A549 (cell line): ENCODE results near the gene SCN2B. TPM values are rescaled to one million over a fixed set of nuclear protein-coding genes. Genes with fewer than 3 reads are reported as not detected.

Experiments
- ATAC-seq, 2 experiments: fragments of 200-7000 bp in 1 of 2; fragments of >200 bp in 1 of 2; cut with Nextera tagmentation in 1 of 2; cut with Tn5 transposase in 1 of 2; 3 replicates each; pipeline versions ENCODE4 v1.8.0 to v1.9.1; 2018 to 2020; ENCODE audit warnings: mild to moderate bottlenecking in 1 of 2, moderate library complexity in 1 of 2
- CTCF ChIA-PET: fragments of 300-600 bp; sonication (Branson Sonifier 250); formaldehyde crosslinking; extraction: SDS; loops from one replicate; lab custom pipeline; 2021; ENCODE audit warnings: antibody characterized with exemption, inconsistent platforms; lab: Yijun Ruan, JAX
- POLR2A ChIA-PET: fragments of 350-600 bp; formaldehyde crosslinking; extraction: SDS; loops from one replicate; lab custom pipeline; 2021; ENCODE audit warnings: antibody characterized with exemption, inconsistent platforms; lab: Yijun Ruan, JAX
- DNase-seq, 2 experiments: peaks; one replicate each; pipeline versions ENCODE4 v3.0.0 to v3.0.0-alpha.2; 2011 to 2016; ENCODE audit warnings: low read depth in 1 of 2, low spot score in 1 of 2
- FAIRE-seq: peaks from 2 replicates; lab custom pipeline; 2011; peaks lifted over from hg19 to GRCh38; lab: Jason Lieb, UNC
- H3K27ac ChIP-seq, 2 experiments: fragments of >200 bp; sonication (Bioruptor Twin); formaldehyde crosslinking; 3 replicates each; pipeline ENCODE4 v1.5.1; 2016 to 2017
- H3K4me1 ChIP-seq: fragments of >200 bp; sonication (Bioruptor Twin); formaldehyde crosslinking; 3 replicates; pipeline ENCODE4 v1.6.1; 2016
- H3K4me2 ChIP-seq: fragments of >200 bp; sonication (Bioruptor Twin); formaldehyde crosslinking; 3 replicates; pipeline ENCODE4 v1.6.1; 2016
- H3K4me3 ChIP-seq: fragments of >200 bp; sonication (Bioruptor Twin); formaldehyde crosslinking; 3 replicates; pipeline ENCODE4 v1.5.1; 2016
- H3K9me3 ChIP-seq: fragments of >200 bp; sonication (Bioruptor Twin); formaldehyde crosslinking; 3 replicates; pipeline ENCODE4 v1.6.1; 2016
- CHD4 ChIP-seq: fragments of 200-600 bp; sonication (generic); IDR thresholded peaks from 2 replicates; pipeline ENCODE4 v1.6.1; 2016; ENCODE audit warnings: antibody characterized with exemption, mild to moderate bottlenecking, borderline replicate concordance
- FOSB ChIP-seq: fragments of 250-450 bp; sonication (Bioruptor Pico); IDR thresholded peaks from 2 replicates; pipeline ENCODE4 v1.5.0; 2020; ENCODE audit warnings: mild to moderate bottlenecking, moderate library complexity
- FOXS1 ChIP-seq: fragments of 250-450 bp; sonication (Bioruptor Pico); IDR thresholded peaks from 2 replicates; pipeline ENCODE4 v1.5.0; 2020; ENCODE audit warnings: mild to moderate bottlenecking, moderate library complexity
- JUN ChIP-seq, 2 experiments: fragments of >200 bp; sonication (Bioruptor Twin); formaldehyde crosslinking; IDR thresholded peaks; 2 replicates in 1 of 2; 3 replicates in 1 of 2; pipeline ENCODE4 v1.6.1; 2016 to 2017
- KDM5A ChIP-seq: fragments of 200-600 bp; sonication (generic); IDR thresholded peaks from 2 replicates; pipeline ENCODE4 v1.6.1; 2016; ENCODE audit warnings: antibody characterized with exemption, mild to moderate bottlenecking
- MAX ChIP-seq: IDR thresholded peaks from 2 replicates; pipeline ENCODE4 v1.6.1; 2012
- PBX3 ChIP-seq: IDR thresholded peaks from 2 replicates; pipeline ENCODE4 v1.6.1; 2012
- PHF8 ChIP-seq: fragments of 200-600 bp; sonication (generic); IDR thresholded peaks from 2 replicates; pipeline ENCODE4 v1.6.1; 2016; ENCODE audit warnings: low read depth, mild to moderate bottlenecking, antibody characterized with exemption, moderate library complexity, borderline replicate concordance
- POLR2A ChIP-seq: IDR thresholded peaks from 2 replicates; pipeline ENCODE4 v1.6.1; 2012; ENCODE audit warnings: mild to moderate bottlenecking, low read length
- RNF2 ChIP-seq: fragments of 200-600 bp; sonication (generic); IDR thresholded peaks from 2 replicates; pipeline ENCODE4 v1.6.1; 2016; ENCODE audit warnings: low read depth, mild to moderate bottlenecking, antibody characterized with exemption, moderate library complexity, borderline replicate concordance
- WGBS: methylation state at CpG from one replicate; pipeline ENCODE4 v1.1.6; 2017; ENCODE audit errors: missing lambda C conversion rate; 5-methylcytosine and 5-hydroxymethylcytosine counted together
- polyA plus RNA-seq, 4 experiments: library from polyadenylated mRNA; depleted of rRNA in 3 of 4; stranded (reverse); fragments of >200 nt; fragmentation: RNase III in 1 of 4; extraction: RNeasy Plus Mini Kit Qiagen cat#74134 plus additional on column Dnase treatment in 1 of 4; gene quantifications; 2 replicates in 3 of 4; 3 replicates in 1 of 4; pipeline ENCODE4 v1.2.3, GENCODE V29; 2011 to 2017
- TF ChIP-seq, protein P1 (sequence below): fragments of 200-600 bp; sonication (generic); IDR thresholded peaks from 2 replicates; pipeline ENCODE4 v1.6.1; 2016; ENCODE audit warnings: antibody characterized with exemption, mild to moderate bottlenecking, moderate library complexity
- TF ChIP-seq, protein P2 (sequence below): fragments of 250-450 bp; sonication (Bioruptor Pico); IDR thresholded peaks from 2 replicates; pipeline ENCODE4 v1.5.0; 2020; ENCODE audit warnings: low read depth, mild to moderate bottlenecking, moderate library complexity
- TF ChIP-seq, protein P3 (sequence below): fragments of 250-450 bp; sonication (Bioruptor Pico); IDR thresholded peaks from 2 replicates; pipeline ENCODE4 v1.5.0; 2021; ENCODE audit warnings: mild to moderate bottlenecking, moderate library complexity, borderline replicate concordance

Gene SCN2B
- polyA plus RNA-seq, 2 of the 4 experiments (the other 2 are of a cell fraction), result not detected

DNA sequence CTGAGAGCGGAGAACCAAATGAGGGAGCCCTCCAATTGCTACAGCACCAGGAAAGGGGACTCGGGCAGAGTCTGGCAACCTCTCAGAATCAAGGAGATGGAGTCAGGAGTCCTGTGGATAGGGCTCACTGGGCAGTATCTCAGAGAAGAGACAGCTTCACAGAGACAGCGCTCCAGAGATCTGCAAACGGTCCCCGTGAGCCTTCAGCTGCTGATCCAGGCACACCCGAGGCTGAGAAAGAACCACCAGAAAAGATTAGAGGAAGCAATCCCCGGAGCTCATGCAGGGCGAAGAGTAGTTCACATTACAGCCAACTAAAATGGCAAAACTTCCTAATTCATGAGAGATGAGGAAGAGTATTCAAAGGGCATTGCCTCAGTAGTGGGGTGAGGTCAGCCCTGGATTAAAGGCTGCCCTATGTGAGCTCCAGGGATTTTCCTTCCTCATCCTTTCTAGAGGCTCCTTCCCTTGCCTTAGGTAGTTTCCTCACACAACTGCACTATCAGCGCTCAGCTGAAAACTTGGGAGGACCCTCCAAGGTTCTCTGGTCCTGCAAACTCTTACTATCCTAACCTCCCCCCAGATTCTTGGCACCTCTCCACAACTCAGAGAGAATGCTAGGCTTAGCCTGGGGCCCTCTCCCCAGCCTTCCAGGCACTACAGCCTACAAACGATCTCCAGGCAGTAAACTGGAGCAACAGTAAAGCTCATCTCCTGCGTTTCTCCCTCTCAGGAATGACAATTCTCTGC is 47.5 kb downstream of the SCN2B start:
- Histone ChIP-seq H3K4me2 (0 out of 3 replicates have a peak overlapping the region, but pooled peaks have one; percentile 14), H3K4me1 (0 out of 3 replicates have a peak, but pooled peaks cover 3% of the 10 kb centered on the region), H3K4me3 (no peak overlapping the region), H3K9me3 (no peaks in the 10 kb centered on the region), H3K27ac (no peak overlapping the region)
- DNase-seq (no peak), ATAC-seq (peak in 1 of 2 experiments; percentile 29; a peak in 2 of 6 replicates), FAIRE-seq (no peak)
- CTCF ChIA-PET, result interaction anchor here (0.6 to 1.3 kb wide), 3 partner anchors 16 to 380 kb away, joined by 3 read pairs; no protein-coding TSS in a partner anchor
- POLR2A ChIA-PET, result no interaction called here
- WGBS, result 57% methylated on average over 10 of the region's 11 CpGs
- TF ChIP-seq MAX (no peak), PHF8 (no peak), POLR2A (no peak), PBX3 (no peak), RNF2 (no peak), FOSB (CRISPR knock-in tag) (no peak), FOXS1 (CRISPR knock-in tag) (no peak), KDM5A (no peak)
- TF ChIP-seq, protein P1, sequence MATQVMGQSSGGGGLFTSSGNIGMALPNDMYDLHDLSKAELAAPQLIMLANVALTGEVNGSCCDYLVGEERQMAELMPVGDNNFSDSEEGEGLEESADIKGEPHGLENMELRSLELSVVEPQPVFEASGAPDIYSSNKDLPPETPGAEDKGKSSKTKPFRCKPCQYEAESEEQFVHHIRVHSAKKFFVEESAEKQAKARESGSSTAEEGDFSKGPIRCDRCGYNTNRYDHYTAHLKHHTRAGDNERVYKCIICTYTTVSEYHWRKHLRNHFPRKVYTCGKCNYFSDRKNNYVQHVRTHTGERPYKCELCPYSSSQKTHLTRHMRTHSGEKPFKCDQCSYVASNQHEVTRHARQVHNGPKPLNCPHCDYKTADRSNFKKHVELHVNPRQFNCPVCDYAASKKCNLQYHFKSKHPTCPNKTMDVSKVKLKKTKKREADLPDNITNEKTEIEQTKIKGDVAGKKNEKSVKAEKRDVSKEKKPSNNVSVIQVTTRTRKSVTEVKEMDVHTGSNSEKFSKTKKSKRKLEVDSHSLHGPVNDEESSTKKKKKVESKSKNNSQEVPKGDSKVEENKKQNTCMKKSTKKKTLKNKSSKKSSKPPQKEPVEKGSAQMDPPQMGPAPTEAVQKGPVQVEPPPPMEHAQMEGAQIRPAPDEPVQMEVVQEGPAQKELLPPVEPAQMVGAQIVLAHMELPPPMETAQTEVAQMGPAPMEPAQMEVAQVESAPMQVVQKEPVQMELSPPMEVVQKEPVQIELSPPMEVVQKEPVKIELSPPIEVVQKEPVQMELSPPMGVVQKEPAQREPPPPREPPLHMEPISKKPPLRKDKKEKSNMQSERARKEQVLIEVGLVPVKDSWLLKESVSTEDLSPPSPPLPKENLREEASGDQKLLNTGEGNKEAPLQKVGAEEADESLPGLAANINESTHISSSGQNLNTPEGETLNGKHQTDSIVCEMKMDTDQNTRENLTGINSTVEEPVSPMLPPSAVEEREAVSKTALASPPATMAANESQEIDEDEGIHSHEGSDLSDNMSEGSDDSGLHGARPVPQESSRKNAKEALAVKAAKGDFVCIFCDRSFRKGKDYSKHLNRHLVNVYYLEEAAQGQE, result no peak
- TF ChIP-seq, protein P2, sequence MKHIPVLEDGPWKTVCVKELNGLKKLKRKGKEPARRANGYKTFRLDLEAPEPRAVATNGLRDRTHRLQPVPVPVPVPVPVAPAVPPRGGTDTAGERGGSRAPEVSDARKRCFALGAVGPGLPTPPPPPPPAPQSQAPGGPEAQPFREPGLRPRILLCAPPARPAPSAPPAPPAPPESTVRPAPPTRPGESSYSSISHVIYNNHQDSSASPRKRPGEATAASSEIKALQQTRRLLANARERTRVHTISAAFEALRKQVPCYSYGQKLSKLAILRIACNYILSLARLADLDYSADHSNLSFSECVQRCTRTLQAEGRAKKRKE (CRISPR knock-in tag), result no peak
- TF ChIP-seq, protein P3, sequence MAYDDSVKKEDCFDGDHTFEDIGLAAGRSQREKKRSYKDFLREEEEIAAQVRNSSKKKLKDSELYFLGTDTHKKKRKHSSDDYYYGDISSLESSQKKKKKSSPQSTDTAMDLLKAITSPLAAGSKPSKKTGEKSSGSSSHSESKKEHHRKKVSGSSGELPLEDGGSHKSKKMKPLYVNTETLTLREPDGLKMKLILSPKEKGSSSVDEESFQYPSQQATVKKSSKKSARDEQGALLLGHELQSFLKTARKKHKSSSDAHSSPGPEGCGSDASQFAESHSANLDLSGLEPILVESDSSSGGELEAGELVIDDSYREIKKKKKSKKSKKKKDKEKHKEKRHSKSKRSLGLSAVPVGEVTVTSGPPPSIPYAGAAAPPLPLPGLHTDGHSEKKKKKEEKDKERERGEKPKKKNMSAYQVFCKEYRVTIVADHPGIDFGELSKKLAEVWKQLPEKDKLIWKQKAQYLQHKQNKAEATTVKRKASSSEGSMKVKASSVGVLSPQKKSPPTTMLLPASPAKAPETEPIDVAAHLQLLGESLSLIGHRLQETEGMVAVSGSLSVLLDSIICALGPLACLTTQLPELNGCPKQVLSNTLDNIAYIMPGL (CRISPR knock-in tag), result no peak

GRCh38 chr11:118128310-118128709 is 48.1 kb downstream of the SCN2B start:
- H3K4me3 ChIP-seq, result no peak overlapping the region
- no peak for FAIRE-seq
- ATAC-seq, result no peak
- ChIA-PET POLR2A (no interaction called here), CTCF (no interaction called here)
- no peak overlapping the region for H3K27ac ChIP-seq
- H3K9me3 ChIP-seq, result no peaks in the 10 kb centered on the region
- 0 out of 3 replicates have a peak, but pooled peaks cover 3% of the 10 kb centered on the region for H3K4me1 ChIP-seq
- no peak for DNase-seq
- no peak for TF ChIP-seq CHD4
- no peak for TF ChIP-seq JUN (IDR thresholded peaks at IDR 0.05)
- TF ChIP-seq, protein P2 (CRISPR knock-in tag), result no peak
- no peak for TF ChIP-seq FOSB (CRISPR knock-in tag)
- 0 out of 3 replicates have a peak overlapping the region, but pooled peaks have one; percentile 14 for H3K4me2 ChIP-seq
- 27% methylated on average over 4 of the region's 4 CpGs for WGBS
